ENCODE measurements around the gene CHRNB1. TPM values are rescaled to one million over a fixed set of nuclear protein-coding genes. Genes with fewer than 3 reads are reported as not detected.

Gene CHRNB1, protein sequence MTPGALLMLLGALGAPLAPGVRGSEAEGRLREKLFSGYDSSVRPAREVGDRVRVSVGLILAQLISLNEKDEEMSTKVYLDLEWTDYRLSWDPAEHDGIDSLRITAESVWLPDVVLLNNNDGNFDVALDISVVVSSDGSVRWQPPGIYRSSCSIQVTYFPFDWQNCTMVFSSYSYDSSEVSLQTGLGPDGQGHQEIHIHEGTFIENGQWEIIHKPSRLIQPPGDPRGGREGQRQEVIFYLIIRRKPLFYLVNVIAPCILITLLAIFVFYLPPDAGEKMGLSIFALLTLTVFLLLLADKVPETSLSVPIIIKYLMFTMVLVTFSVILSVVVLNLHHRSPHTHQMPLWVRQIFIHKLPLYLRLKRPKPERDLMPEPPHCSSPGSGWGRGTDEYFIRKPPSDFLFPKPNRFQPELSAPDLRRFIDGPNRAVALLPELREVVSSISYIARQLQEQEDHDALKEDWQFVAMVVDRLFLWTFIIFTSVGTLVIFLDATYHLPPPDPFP
- total RNA-seq, result 9.7 and 16.8 TPM in 2 replicates

DNA sequence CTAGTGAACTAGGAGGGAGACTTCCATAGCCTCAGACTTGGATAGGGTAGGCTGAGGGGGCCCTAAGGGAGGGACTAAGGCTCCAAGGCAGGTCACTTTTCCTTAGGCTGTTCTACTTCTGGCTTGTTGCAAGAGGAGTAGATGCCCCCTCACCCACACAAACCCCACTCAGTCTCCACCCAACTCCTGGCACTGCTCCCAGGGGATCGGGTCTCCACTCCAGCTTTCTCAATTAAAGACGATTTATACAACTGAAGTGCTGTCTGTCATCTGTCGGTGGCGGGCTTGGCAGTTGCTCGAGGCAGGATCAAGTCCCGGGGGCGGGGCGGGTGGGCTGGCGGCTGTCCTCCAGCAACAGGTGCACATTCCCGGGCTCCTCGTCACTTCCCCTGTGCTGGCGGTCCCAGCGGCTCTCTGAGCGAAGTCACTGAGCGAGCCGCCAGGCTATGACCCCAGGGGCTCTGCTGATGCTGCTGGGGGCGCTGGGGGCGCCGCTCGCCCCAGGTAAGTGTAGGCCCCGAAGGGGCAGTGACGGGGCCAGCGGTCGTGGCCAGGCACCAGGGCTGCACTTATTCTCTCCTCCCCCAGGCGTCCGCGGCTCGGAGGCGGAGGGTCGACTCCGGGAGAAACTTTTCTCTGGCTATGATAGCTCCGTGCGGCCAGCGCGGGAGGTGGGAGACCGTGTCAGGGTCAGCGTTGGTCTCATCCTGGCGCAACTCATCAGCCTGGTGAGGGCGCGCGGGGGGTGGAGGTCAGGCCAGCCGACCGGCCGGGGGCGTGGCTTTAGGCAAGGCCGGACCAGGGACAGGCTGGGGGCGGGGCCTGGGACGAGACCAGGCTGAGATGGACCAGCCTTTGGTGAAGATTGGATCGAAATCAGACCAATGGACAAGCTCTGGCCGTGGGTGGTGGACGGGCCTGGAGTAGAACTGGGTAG lies at the start of gene CHRNB1:
Gene CHRNB1, plus strand, starts transcription at position 380 of the 937 bp plus-strand sequence. Its CDS starts 67 bp downstream, at position 447.
- Histone ChIP-seq H3K4me3 (ENCODE audit: low read depth, low read length) (peak within 1 kb of the TSS; percentile 36), H3K36me3 (ENCODE audit: control insufficient read depth, insufficient read depth, low read length) (peaks cover 2% of the 10 kb centered on the region), H3K27me3 (ENCODE audit: control insufficient read depth, insufficient read depth, low read length) (no peaks in the 10 kb centered on the region)
- peak; percentile 26 for DNase-seq (ENCODE audit: low read depth)
- TF ChIP-seq CTCF (IDR thresholded peaks at IDR 0.05; ENCODE audit: insufficient read depth, low read length, severe bottlenecking), result no peak
- no peak for FAIRE-seq

DNA sequence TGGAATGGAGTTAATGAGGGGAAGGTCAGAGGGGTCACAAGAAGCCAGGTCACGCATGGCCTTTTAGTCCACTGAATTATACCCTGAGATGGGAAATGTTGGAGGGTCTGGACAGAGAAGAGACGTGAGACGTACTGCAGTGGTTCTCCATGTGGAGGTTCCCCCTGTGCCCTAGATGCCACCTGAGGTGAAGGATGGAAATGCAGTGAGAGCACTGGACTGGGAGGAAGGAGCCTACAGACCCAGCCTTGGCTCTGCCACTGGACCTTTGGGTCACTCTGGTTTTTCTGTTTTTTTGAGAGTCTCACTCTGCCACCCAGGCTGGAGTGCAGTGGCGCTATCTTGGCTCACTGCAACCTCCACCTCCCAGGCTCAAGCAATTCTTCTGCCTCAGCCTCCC lies 48.7 kb upstream of the CHRNB1 start:
- FAIRE-seq, result no peak
- H3K4me3 ChIP-seq (ENCODE audit: low read depth, low read length), result no peak overlapping the region
- no peak for TF ChIP-seq CTCF (IDR thresholded peaks at IDR 0.05; ENCODE audit: insufficient read depth, low read length, severe bottlenecking)
- H3K27me3 ChIP-seq (ENCODE audit: control insufficient read depth, insufficient read depth, low read length), result no peaks in the 10 kb centered on the region
- DNase-seq (ENCODE audit: low read depth), result no peak
- H3K36me3 ChIP-seq (ENCODE audit: control insufficient read depth, insufficient read depth, low read length), result peaks cover 11% of the 10 kb centered on the region

GRCh38 chr17:7398612-7399011 lies 46.2 kb upstream of the CHRNB1 start:
- FAIRE-seq (no peak), DNase-seq (ENCODE audit: low read depth) (no peak)
- H3K4me3 ChIP-seq (ENCODE audit: low read depth, low read length), result no peak overlapping the region
- no peaks in the 10 kb centered on the region for H3K36me3 ChIP-seq (ENCODE audit: control insufficient read depth, insufficient read depth, low read length)
- no peaks in the 10 kb centered on the region for H3K27me3 ChIP-seq (ENCODE audit: control insufficient read depth, insufficient read depth, low read length)
- no peak for TF ChIP-seq CTCF (IDR thresholded peaks at IDR 0.05; ENCODE audit: insufficient read depth, low read length, severe bottlenecking)

DNA sequence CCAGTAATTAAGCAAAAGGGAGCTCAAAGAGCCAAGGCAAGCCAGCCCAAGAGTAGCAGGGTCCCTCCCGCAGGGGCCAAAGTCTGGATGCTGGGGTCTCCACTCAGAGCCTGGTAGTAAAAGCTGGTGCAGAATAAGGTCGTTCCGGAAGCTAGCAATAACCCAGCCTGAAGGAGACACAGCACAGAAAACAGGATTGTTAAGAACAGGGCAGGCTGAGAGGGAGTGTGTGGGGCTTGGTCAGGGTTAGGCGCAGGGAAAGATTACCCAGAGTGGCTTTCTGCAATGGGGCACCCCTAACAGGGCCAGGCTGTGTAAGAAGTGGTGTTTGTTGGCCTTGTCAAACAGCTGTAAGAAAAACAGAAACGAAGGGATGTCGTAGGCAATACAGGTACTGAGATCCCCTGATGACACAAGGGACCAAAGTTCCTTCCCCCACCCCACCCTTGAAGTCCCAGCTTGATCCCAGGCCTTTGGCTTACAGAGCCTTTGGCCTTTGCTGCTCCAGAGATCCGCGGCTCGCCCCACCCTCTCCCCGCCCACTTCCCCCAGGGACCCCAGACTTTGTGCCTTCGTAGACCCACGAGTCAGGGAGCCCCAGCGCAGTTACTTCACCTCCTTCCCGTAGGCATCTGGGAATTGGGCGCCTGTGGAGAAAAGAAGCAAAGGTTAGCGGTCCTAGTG lies 41.7 kb upstream of the CHRNB1 start:
- peak; percentile 52 for FAIRE-seq
- no peaks in the 10 kb centered on the region for H3K27me3 ChIP-seq (ENCODE audit: control insufficient read depth, insufficient read depth, low read length)
- no peaks in the 10 kb centered on the region for H3K36me3 ChIP-seq (ENCODE audit: control insufficient read depth, insufficient read depth, low read length)
- H3K4me3 ChIP-seq (ENCODE audit: low read depth, low read length), result peak overlapping the region; percentile 74
- TF ChIP-seq CTCF (IDR thresholded peaks at IDR 0.05; ENCODE audit: insufficient read depth, low read length, severe bottlenecking), result no peak
- DNase-seq (ENCODE audit: low read depth), result no peak

- TF ChIP-seq CTCF (IDR thresholded peaks at IDR 0.05; ENCODE audit: insufficient read depth, low read length, severe bottlenecking), result no peak
- no peak for FAIRE-seq
- Histone ChIP-seq H3K4me3 (ENCODE audit: low read depth, low read length) (peak overlapping the region; percentile 74), H3K27me3 (ENCODE audit: control insufficient read depth, insufficient read depth, low read length) (no peaks in the 10 kb centered on the region), H3K36me3 (ENCODE audit: control insufficient read depth, insufficient read depth, low read length) (no peaks in the 10 kb centered on the region)
- no peak for DNase-seq (ENCODE audit: low read depth)
These were observed 41.2 kb upstream of the CHRNB1 start for GRCh38 chr17:7403727-7403976.

All from bronchial epithelial cell (primary cell).